ENCODE results near the gene SUPT3H.

The SUPT3H gene

DNA sequence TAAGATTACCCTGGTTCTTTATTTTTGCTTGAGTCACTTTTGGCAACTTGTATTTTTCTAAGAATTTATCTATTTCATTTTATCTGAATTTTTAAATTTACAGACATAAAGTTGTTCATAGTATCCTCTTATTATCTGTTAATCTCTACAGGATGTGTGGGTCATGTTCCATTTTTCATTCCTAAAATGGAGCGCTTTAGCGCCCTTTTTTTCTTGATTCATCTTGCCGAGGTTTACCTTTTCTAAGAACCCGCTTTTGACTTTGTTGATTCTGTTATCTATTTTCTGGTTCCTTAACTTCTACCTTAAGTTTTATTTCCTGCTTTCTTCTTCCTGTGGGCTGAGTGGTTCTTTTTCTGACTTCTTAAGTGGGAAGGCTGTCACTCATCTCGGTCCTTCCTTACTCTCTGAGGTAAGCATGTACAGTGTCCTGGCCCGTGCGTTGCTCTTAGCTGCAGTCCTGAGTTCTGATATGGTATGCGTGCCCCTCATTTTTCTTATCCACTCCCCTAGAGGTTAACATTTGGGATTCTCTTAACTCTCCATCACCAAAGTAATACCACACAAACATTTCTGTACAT, 590.4 kb downstream of the SUPT3H start:
- TF ChIP-seq ZBTB7A (IDR thresholded peaks at IDR 0.05; ENCODE audit: low read depth) (no peak), TCF12 (IDR thresholded peaks at IDR 0.05; ENCODE audit: low read depth) (no peak), NFIC (IDR thresholded peaks at IDR 0.05) (no peak), REST (IDR thresholded peaks at IDR 0.05; ENCODE audit: low read depth) (no peak), RAD21 (IDR thresholded peaks at IDR 0.05; ENCODE audit: low read depth) (no peak), MAX (IDR thresholded peaks at IDR 0.05) (no peak), CREB1 (IDR thresholded peaks at IDR 0.05; ENCODE audit: low read depth) (no peak)

DNA sequence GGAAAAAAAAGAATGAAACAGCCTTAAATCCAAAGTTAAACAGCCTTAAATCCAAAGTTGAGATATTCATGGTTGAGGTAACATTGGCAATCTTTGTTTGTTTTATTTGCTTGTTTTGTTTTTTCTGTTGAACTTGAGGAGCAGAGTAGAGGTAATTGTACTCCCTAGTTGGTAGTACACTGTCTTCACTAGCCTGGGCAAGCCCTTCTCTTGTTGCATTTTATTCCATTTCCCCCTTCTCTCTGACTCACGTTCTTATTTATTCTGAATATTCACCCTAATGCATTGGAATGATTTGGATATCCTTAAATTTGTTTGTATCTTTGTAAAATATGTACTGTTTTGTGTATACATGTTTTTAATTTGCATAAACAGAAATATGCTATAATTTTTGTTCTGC, 592.6 kb downstream of the SUPT3H start:
- TF ChIP-seq EP300 (IDR thresholded peaks at IDR 0.05; ENCODE audit: borderline replicate concordance), result no peak
- no peak for TF ChIP-seq FOXM1 (IDR thresholded peaks at IDR 0.05; ENCODE audit: borderline replicate concordance, low read depth)
- TF ChIP-seq YY1 (IDR thresholded peaks at IDR 0.05; ENCODE audit: low read depth), result no peak
- TF ChIP-seq NFIC (IDR thresholded peaks at IDR 0.05), result no peak
- TF ChIP-seq TEAD4 (IDR thresholded peaks at IDR 0.05), result no peak
- TF ChIP-seq CREB1 (IDR thresholded peaks at IDR 0.05; ENCODE audit: low read depth), result no peak
- no peak for TF ChIP-seq TAF1 (IDR thresholded peaks at IDR 0.05; ENCODE audit: low read depth)
- no peak for TF ChIP-seq REST (IDR thresholded peaks at IDR 0.05; ENCODE audit: low read depth)
- TF ChIP-seq EGR1 (IDR thresholded peaks at IDR 0.05), result no peak
- TF ChIP-seq, protein P1, sequence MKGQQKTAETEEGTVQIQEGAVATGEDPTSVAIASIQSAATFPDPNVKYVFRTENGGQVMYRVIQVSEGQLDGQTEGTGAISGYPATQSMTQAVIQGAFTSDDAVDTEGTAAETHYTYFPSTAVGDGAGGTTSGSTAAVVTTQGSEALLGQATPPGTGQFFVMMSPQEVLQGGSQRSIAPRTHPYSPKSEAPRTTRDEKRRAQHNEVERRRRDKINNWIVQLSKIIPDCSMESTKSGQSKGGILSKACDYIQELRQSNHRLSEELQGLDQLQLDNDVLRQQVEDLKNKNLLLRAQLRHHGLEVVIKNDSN (IDR thresholded peaks at IDR 0.05), result no peak
- no peak for TF ChIP-seq RAD21 (IDR thresholded peaks at IDR 0.05; ENCODE audit: low read depth)
- TF ChIP-seq ZBTB7A (IDR thresholded peaks at IDR 0.05; ENCODE audit: low read depth), result no peak
- no peak for TF ChIP-seq TCF12 (IDR thresholded peaks at IDR 0.05; ENCODE audit: low read depth)
- no peak for TF ChIP-seq MAX (IDR thresholded peaks at IDR 0.05)
- TF ChIP-seq CEBPB (IDR thresholded peaks at IDR 0.05), result no peak

DNA sequence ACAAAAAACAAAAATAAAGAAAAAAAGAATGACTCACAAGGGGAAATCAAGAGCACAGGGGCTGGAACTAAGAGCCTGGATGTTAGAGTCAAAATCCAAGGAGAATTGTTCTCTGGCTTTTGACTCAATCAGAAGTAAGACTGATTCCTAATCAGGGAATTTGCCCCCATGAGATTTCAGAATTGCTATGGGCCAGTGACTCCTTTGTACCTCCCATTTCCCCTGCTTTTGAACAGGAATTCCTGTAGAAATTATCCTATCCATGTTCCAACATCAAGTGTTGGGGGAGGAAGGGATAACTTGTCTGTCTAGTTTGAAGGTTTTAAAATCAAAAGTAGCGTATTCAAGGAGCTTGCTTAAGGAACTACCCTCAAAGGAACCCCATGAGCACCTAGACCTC, 593.5 kb downstream of the SUPT3H start:
- TF ChIP-seq NFIC (IDR thresholded peaks at IDR 0.05), result no peak
- TF ChIP-seq, protein P1 (IDR thresholded peaks at IDR 0.05), result no peak
- no peak for TF ChIP-seq EGR1 (IDR thresholded peaks at IDR 0.05)
- no peak for TF ChIP-seq FOXM1 (IDR thresholded peaks at IDR 0.05; ENCODE audit: borderline replicate concordance, low read depth)
- TF ChIP-seq EP300 (IDR thresholded peaks at IDR 0.05; ENCODE audit: borderline replicate concordance), result no peak
- TF ChIP-seq RAD21 (IDR thresholded peaks at IDR 0.05; ENCODE audit: low read depth), result no peak
- no peak for TF ChIP-seq TCF12 (IDR thresholded peaks at IDR 0.05; ENCODE audit: low read depth)
- TF ChIP-seq REST (IDR thresholded peaks at IDR 0.05; ENCODE audit: low read depth), result no peak
- no peak for TF ChIP-seq CREB1 (IDR thresholded peaks at IDR 0.05; ENCODE audit: low read depth)
- no peak for TF ChIP-seq YY1 (IDR thresholded peaks at IDR 0.05; ENCODE audit: low read depth)

GRCh38 chr6:44782892-44783291, 594.8 kb downstream of the SUPT3H start:
- TF ChIP-seq NFIC (IDR thresholded peaks at IDR 0.05) (no peak), EGR1 (IDR thresholded peaks at IDR 0.05) (no peak), RAD21 (IDR thresholded peaks at IDR 0.05; ENCODE audit: low read depth) (no peak), EP300 (IDR thresholded peaks at IDR 0.05; ENCODE audit: borderline replicate concordance) (no peak), TCF12 (IDR thresholded peaks at IDR 0.05; ENCODE audit: low read depth) (no peak), TEAD4 (IDR thresholded peaks at IDR 0.05) (no peak)
